Mammary epithelial cell (primary cell): ENCODE data around the gene ZNF524.

Experiments used
- EZH2 ChIP-seq: IDR thresholded peaks from 2 replicates; pipeline ENCODE4 v1.6.1; 2012; ENCODE audit warnings: low read length, inconsistent platforms, borderline replicate concordance
- TF ChIP-seq, protein P1 (sequence below), 2 donors: IDR thresholded peaks in 1 of 2; conservative IDR thresholded peaks in 1 of 2; 2 replicates each; pipeline ENCODE4 v1.5.1; 2011 to 2012; ENCODE audit warnings: inconsistent platforms in 2 of 2, low read length in 2 of 2, mild to moderate bottlenecking in 2 of 2, control low read depth in 1 of 2, low read depth in 1 of 2; ENCODE audit not compliant: insufficient read depth in 1 of 2; ENCODE audit errors: extremely low read depth in 1 of 2

DNA sequence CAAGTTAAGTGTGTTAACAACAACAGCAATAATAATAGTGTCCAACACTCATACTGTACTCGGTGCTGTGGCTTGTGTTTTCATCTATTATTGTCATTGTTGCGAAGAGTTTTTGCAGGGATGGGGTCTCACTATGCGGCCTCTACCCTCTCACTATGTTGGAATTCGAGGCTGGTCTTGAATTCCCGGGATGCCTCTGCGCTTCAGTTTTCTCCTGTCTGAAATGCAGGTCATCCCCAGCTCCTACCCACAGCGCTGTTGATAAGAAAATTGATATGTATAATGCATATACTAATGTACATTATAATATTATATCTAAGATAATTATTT, 49.8 kb upstream of the ZNF524 start:
- TF ChIP-seq, protein P1, sequence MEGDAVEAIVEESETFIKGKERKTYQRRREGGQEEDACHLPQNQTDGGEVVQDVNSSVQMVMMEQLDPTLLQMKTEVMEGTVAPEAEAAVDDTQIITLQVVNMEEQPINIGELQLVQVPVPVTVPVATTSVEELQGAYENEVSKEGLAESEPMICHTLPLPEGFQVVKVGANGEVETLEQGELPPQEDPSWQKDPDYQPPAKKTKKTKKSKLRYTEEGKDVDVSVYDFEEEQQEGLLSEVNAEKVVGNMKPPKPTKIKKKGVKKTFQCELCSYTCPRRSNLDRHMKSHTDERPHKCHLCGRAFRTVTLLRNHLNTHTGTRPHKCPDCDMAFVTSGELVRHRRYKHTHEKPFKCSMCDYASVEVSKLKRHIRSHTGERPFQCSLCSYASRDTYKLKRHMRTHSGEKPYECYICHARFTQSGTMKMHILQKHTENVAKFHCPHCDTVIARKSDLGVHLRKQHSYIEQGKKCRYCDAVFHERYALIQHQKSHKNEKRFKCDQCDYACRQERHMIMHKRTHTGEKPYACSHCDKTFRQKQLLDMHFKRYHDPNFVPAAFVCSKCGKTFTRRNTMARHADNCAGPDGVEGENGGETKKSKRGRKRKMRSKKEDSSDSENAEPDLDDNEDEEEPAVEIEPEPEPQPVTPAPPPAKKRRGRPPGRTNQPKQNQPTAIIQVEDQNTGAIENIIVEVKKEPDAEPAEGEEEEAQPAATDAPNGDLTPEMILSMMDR (conservative IDR thresholded peaks at IDR 0.05 in 1 of 2, IDR thresholded peaks at IDR 0.05 in 1 of 2; ENCODE audit: extremely low read depth in 1 of 2, insufficient read depth in 1 of 2, low read depth in 1 of 2, low read length in 2 of 2), result no peak
- no peak for TF ChIP-seq EZH2
